Fibroblast of the aortic adventitia (primary cell): ENCODE measurements around the gene GPBAR1. TPM values are rescaled to one million over a fixed set of nuclear protein-coding genes. Genes with fewer than 3 reads are reported as not detected.
"Not testable (repeated sequence)": the region's sequence is repeated elsewhere in the genome, so short reads cannot be mapped to it uniquely, and the experiment has no call there.

Source experiments
- DNase-seq: peaks from one replicate; pipeline ENCODE4 v3.0.0-alpha.2; 2010; ENCODE audit warnings: low read depth
- H3K4me3 ChIP-seq: 2 replicates; pipeline ENCODE4 v1.5.1; 2011; ENCODE audit warnings: low read depth, mild to moderate bottlenecking, control low read depth, low read length, moderate library complexity
- CTCF ChIP-seq: IDR thresholded peaks from 2 replicates; pipeline ENCODE4 v1.5.1; 2011; ENCODE audit warnings: mild to moderate bottlenecking, low read length, control low read depth, inconsistent platforms; ENCODE audit not compliant: insufficient read depth
- total RNA-seq: library from RNA; depleted of rRNA; stranded (reverse); fragments of >200 nt; gene quantifications from 2 replicates; pipeline ENCODE4 v1.2.3, GENCODE V29; 2012; ENCODE audit warnings: low replicate concordance

Gene GPBAR1
- total RNA-seq, 1 donor: 0.27 TPM

- H3K4me3 ChIP-seq: peak overlapping the region; percentile 98
- TF ChIP-seq CTCF: no peak
- DNase-seq: no peak
These were observed 11.2 kb downstream of the GPBAR1 start for GRCh38 chr2:218271865-218272530.

GRCh38 chr2:218272531-218273212, 11.9 kb downstream of the GPBAR1 start:
- peak overlapping the region; percentile 26 for H3K4me3 ChIP-seq
- peak; percentile 99 for DNase-seq
- peak; percentile 92 for TF ChIP-seq CTCF

- not testable (repeated sequence) for H3K4me3 ChIP-seq, DNase-seq
These were observed 12.5 kb downstream of the GPBAR1 start for GRCh38 chr2:218273214-218273907.

GRCh38 chr2:218273908-218274249, 13.1 kb downstream of the GPBAR1 start:
- TF ChIP-seq CTCF: no peak
- DNase-seq: no peak
- no peak overlapping the region for H3K4me3 ChIP-seq

GRCh38 chr2:218274586-218274985, 13.8 kb downstream of the GPBAR1 start:
- no peak for TF ChIP-seq CTCF
- H3K4me3 ChIP-seq: no peak overlapping the region
- no peak for DNase-seq

- no peak overlapping the region for H3K4me3 ChIP-seq
- DNase-seq: no peak
- TF ChIP-seq CTCF: no peak
These were observed 14.7 kb downstream of the GPBAR1 start for GRCh38 chr2:218275371-218276072.
